ENCODE results near the gene CDH20. TPM values are rescaled to one million over a fixed set of nuclear protein-coding genes. Genes with fewer than 3 reads are reported as not detected.

The CDH20 gene
- total and polyA plus RNA-seq, 2 of the 13 experiments (the other 11 are each of a cell fraction or from before 2014, with no cell fraction given), result not detected

DNA sequence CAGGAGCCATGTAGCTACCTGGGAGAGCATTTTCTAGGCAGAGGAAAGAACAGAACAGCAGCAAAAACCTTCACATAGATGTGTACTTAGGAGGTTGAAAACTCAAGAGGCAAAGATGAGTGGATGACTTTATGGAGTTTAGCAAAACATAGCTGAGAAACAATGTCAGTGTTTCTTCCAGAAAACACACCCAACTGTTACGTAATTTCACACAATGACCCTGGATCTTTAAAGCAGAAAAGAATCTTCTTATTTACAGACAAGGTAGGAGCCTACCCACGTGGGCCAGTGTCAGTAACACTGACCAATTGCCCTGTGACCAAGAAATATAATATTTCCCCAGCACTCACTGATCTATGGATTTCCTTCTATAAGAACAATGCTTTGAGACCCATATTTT, 254.6 kb downstream of the CDH20 start:
- intact Hi-C loops (cut with micrococcal nuclease; ENCODE audit: unreplicated experiment), result no loop called here
- ChIA-PET CTCF (ENCODE audit: low intra/inter-chr PET ratio, low total read pairs) (no interaction called here), POLR2A (no interaction called here)
- 3% methylated on average over 2 of the region's 2 CpGs for WGBS (ENCODE audit: low lambda C conversion rate)
- BruUV-seq (replicated peaks), result no TSS peak
- H2AFZ ChIP-seq (ENCODE audit: low read length), result no peak overlapping the region
- H3K4me1 ChIP-seq (ENCODE audit: insufficient read depth, low read length), result no peaks in the 10 kb centered on the region
- DNase-seq (ENCODE audit: low spot score), result no peak
- TF ChIP-seq ZNF530 (CRISPR knock-in tag; IDR thresholded peaks at IDR 0.05; ENCODE audit: low read depth) (no peak), ELF3 (CRISPR knock-in tag; IDR thresholded peaks at IDR 0.05) (no peak), CHCHD3 (CRISPR knock-in tag; IDR thresholded peaks at IDR 0.05) (no peak), PHF20 (CRISPR knock-in tag; IDR thresholded peaks at IDR 0.05) (no peak), SKI (IDR thresholded peaks at IDR 0.05; ENCODE audit: partially characterized antibody) (no peak), KLF13 (CRISPR knock-in tag; IDR thresholded peaks at IDR 0.05) (no peak), GATAD1 (CRISPR knock-in tag; IDR thresholded peaks at IDR 0.05) (no peak), HOXA5 (CRISPR knock-in tag; IDR thresholded peaks at IDR 0.05) (no peak)
- TF ChIP-seq, protein P1, sequence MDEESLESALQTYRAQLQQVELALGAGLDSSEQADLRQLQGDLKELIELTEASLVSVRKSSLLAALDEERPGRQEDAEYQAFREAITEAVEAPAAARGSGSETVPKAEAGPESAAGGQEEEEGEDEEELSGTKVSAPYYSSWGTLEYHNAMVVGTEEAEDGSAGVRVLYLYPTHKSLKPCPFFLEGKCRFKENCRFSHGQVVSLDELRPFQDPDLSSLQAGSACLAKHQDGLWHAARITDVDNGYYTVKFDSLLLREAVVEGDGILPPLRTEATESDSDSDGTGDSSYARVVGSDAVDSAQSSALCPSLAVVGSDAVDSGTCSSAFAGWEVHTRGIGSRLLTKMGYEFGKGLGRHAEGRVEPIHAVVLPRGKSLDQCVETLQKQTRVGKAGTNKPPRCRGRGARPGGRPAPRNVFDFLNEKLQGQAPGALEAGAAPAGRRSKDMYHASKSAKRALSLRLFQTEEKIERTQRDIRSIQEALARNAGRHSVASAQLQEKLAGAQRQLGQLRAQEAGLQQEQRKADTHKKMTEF (CRISPR knock-in tag; IDR thresholded peaks at IDR 0.05), result no peak
- TF ChIP-seq, protein P2, sequence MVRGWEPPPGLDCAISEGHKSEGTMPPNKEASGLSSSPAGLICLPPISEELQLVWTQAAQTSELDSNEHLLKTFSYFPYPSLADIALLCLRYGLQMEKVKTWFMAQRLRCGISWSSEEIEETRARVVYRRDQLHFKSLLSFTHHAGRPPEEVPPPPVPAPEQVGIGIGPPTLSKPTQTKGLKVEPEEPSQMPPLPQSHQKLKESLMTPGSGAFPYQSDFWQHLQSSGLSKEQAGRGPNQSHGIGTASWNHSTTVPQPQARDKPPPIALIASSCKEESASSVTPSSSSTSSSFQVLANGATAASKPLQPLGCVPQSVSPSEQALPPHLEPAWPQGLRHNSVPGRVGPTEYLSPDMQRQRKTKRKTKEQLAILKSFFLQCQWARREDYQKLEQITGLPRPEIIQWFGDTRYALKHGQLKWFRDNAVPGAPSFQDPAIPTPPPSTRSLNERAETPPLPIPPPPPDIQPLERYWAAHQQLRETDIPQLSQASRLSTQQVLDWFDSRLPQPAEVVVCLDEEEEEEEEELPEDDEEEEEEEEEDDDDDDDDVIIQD (CRISPR knock-in tag; IDR thresholded peaks at IDR 0.05; ENCODE audit: low read depth), result no peak
- TF ChIP-seq, protein P3, sequence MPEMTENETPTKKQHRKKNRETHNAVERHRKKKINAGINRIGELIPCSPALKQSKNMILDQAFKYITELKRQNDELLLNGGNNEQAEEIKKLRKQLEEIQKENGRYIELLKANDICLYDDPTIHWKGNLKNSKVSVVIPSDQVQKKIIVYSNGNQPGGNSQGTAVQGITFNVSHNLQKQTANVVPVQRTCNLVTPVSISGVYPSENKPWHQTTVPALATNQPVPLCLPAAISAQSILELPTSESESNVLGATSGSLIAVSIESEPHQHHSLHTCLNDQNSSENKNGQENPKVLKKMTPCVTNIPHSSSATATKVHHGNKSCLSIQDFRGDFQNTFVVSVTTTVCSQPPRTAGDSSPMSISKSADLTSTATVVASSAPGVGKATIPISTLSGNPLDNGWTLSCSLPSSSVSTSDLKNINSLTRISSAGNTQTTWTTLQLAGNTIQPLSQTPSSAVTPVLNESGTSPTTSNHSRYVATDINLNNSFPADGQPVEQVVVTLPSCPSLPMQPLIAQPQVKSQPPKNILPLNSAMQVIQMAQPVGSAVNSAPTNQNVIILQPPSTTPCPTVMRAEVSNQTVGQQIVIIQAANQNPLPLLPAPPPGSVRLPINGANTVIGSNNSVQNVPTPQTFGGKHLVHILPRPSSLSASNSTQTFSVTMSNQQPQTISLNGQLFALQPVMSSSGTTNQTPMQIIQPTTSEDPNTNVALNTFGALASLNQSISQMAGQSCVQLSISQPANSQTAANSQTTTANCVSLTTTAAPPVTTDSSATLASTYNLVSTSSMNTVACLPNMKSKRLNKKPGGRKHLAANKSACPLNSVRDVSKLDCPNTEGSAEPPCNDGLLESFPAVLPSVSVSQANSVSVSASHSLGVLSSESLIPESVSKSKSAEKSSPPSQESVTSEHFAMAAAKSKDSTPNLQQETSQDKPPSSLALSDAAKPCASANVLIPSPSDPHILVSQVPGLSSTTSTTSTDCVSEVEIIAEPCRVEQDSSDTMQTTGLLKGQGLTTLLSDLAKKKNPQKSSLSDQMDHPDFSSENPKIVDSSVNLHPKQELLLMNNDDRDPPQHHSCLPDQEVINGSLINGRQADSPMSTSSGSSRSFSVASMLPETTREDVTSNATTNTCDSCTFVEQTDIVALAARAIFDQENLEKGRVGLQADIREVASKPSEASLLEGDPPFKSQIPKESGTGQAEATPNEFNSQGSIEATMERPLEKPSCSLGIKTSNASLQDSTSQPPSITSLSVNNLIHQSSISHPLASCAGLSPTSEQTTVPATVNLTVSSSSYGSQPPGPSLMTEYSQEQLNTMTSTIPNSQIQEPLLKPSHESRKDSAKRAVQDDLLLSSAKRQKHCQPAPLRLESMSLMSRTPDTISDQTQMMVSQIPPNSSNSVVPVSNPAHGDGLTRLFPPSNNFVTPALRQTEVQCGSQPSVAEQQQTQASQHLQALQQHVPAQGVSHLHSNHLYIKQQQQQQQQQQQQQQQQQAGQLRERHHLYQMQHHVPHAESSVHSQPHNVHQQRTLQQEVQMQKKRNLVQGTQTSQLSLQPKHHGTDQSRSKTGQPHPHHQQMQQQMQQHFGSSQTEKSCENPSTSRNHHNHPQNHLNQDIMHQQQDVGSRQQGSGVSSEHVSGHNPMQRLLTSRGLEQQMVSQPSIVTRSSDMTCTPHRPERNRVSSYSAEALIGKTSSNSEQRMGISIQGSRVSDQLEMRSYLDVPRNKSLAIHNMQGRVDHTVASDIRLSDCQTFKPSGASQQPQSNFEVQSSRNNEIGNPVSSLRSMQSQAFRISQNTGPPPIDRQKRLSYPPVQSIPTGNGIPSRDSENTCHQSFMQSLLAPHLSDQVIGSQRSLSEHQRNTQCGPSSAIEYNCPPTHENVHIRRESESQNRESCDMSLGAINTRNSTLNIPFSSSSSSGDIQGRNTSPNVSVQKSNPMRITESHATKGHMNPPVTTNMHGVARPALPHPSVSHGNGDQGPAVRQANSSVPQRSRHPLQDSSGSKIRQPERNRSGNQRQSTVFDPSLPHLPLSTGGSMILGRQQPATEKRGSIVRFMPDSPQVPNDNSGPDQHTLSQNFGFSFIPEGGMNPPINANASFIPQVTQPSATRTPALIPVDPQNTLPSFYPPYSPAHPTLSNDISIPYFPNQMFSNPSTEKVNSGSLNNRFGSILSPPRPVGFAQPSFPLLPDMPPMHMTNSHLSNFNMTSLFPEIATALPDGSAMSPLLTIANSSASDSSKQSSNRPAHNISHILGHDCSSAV (CRISPR knock-in tag; IDR thresholded peaks at IDR 0.05; ENCODE audit: borderline replicate concordance), result no peak
- TF ChIP-seq, protein P4, sequence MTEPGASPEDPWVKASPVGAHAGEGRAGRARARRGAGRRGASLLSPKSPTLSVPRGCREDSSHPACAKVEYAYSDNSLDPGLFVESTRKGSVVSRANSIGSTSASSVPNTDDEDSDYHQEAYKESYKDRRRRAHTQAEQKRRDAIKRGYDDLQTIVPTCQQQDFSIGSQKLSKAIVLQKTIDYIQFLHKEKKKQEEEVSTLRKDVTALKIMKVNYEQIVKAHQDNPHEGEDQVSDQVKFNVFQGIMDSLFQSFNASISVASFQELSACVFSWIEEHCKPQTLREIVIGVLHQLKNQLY (CRISPR knock-in tag; IDR thresholded peaks at IDR 0.05), result no peak
- no peaks in the 10 kb centered on the region for H4K20me1 ChIP-seq (ENCODE audit: insufficient read depth, low read length)
- H3K4me2 ChIP-seq (ENCODE audit: low read depth, low read length), result no peak overlapping the region
- no peaks in the 10 kb centered on the region for H3K79me2 ChIP-seq (ENCODE audit: insufficient read depth, low read length)
- no peaks in the 10 kb centered on the region for H3K36me3 ChIP-seq (replicated peaks in 1 of 2; ENCODE audit: control insufficient read depth in 1 of 2, insufficient read depth in 2 of 2, low read length in 2 of 2)
- no peak overlapping the region for H3K9ac ChIP-seq (ENCODE audit: insufficient read depth, low read depth, low read length)
- no peak for FAIRE-seq
- H3K9me3 ChIP-seq (ENCODE audit: low read length), result no peaks in the 10 kb centered on the region
- ATAC-seq, result no peak
- H3K27ac ChIP-seq (ENCODE audit: extremely low read length, insufficient read depth, low read length), result no peak overlapping the region
- no peak overlapping the region for H3K4me3 ChIP-seq (replicated peaks in 1 of 3; ENCODE audit: insufficient read depth in 1 of 3, low read depth in 2 of 3, low read length in 3 of 3)
- H3K27me3 ChIP-seq (ENCODE audit: control insufficient read depth in 1 of 2, insufficient read depth in 2 of 2, low read length in 2 of 2), result no peaks in the 10 kb centered on the region; a peak in 1 of 5 replicates
- in situ Hi-C loops (cut with HindIII; ENCODE audit: extremely low pct_ligation_motif_present, low pct_unique_long_range_greater_than_20kb), result no loop called here
